GM13976 (cell line): ENCODE results near the gene ARHGAP45.

Source experiments
- DNase-seq: peaks from one replicate; pipeline ENCODE4 v3.0.0; 2012; ENCODE audit warnings: low spot score
- CTCF ChIP-seq: IDR thresholded peaks from 2 replicates; pipeline ENCODE4 v1.5.1; 2012; ENCODE audit warnings: borderline replicate concordance, mild to moderate bottlenecking; ENCODE audit not compliant: insufficient read depth; ENCODE audit errors: extremely low read depth, missing control alignments, control extremely low read depth
- in situ Hi-C: fragments of 300-500 bp; cut with MboI; formaldehyde crosslinking; loops from one replicate; pipeline ENCODE4 v1.12.0; 2022; ENCODE audit warnings: low sequenced_read_pairs, mixed read lengths, inconsistent platforms; ENCODE audit not compliant: unreplicated experiment

The ARHGAP45 gene

GRCh38 chr19:1028062-1028926 is 38.7 kb upstream of the ARHGAP45 start:
- DNase-seq: peak; percentile 73
- in situ Hi-C loops: no loop called here
- TF ChIP-seq CTCF: no peak

- in situ Hi-C loops: no loop called here
- no peak for TF ChIP-seq CTCF
- no peak for DNase-seq
Measured at GRCh38 chr19:1032264-1032867, 34.6 kb upstream of the ARHGAP45 start.

DNA sequence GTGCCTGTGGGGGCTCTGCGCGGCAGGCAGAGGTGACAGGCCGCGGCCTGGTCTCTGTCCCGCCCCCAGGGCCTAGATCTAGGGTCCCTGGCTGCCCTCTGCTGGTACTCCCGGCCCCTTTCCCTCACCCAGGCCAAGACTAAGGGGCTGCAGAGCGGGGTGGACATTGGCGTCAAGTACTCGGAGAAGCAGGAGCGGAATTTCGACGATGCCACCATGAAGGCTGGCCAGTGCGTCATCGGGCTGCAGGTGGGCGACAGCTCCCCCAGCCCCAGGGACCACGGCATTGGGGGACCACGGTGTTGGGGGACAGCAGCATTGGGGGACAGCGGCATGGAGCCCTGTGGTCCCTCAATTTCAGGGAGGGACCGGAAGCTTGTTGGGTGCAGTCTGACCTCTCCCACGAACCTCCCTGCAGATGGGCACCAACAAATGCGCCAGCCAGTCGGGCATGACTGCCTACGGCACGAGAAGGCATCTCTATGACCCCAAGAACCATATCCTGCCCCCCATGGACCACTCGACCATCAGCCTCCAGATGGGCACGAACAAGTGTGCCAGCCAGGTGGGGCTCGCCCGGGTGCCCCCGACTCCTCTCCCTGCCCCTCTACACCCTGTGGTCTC is 30.9 kb upstream of the ARHGAP45 start:
- DNase-seq: no peak
- peak; percentile 18 for TF ChIP-seq CTCF
- in situ Hi-C loops: no loop called here

DNA sequence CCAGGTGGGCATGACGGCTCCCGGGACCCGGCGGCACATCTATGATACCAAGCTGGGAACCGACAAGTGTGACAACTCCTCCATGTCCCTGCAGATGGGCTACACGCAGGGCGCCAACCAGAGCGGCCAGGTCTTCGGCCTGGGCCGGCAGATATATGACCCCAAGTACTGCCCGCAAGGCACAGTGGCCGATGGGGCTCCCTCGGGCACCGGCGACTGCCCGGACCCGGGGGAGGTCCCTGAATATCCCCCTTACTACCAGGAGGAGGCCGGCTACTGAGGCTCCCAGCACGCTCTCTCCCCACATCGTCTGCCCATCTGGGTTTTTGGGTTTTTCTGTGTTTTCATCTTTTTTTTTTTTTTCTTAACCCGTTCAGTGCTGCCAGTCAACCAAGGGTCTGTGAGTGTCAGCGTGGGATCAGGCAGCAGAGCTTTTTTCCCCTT is 29.3 kb upstream of the ARHGAP45 start:
- no peak for TF ChIP-seq CTCF
- DNase-seq: no peak
- in situ Hi-C loops: no loop called here

DNA sequence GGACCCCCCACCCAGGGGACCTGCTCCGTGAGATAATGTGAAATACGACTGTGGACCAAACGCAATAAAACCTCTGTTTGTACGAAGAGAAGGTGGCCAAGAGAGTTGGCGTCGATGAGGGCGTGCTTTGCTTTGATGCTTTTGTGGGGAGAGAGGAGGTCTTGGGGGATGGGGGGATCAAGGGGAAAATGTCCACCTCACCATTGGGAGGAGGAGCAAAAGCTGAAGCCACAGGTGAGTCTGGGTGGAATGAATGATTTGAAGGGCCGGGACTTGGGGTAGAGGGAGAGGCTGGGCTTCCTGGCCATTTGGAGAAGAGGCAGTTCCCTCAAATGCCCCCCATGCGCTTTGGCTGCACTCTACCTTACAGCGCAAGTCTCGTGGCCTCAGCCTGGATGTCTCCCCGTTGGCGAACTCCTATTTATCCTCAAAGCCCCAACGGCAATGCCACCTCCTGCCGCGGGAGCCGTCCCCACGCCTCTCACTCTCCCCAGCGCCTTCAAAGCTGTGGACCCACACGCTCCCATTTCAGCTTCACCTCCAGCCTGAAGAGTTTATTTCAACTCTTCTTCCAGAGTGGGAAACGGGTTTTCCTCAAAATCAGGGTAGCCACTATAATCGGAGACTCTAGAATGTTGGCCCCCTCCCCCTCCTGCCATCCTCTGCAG is 27.9 kb upstream of the ARHGAP45 start:
- in situ Hi-C loops: no loop called here
- TF ChIP-seq CTCF: no peak
- DNase-seq: no peak

- peak; percentile 97 for DNase-seq
- in situ Hi-C loops: no loop called here
- no peak for TF ChIP-seq CTCF
Measured at GRCh38 chr19:1039646-1040475, 27.1 kb upstream of the ARHGAP45 start, which contains the start of gene ABCA7. Gene ABCA7, plus strand, starts transcription at chr19:1040107. Its CDS starts 1,255 bp downstream, at chr19:1041362.
